ENCODE data around the gene HLCS. TPM values are rescaled to one million over a fixed set of nuclear protein-coding genes. Genes with fewer than 3 reads are reported as not detected.
A peak's percentile ranks its signal among the peaks of the same experiment; 100 is the strongest.

Gene HLCS
- total RNA-seq, 1 donor from 2014 or later = 12.3 TPM

DNA sequence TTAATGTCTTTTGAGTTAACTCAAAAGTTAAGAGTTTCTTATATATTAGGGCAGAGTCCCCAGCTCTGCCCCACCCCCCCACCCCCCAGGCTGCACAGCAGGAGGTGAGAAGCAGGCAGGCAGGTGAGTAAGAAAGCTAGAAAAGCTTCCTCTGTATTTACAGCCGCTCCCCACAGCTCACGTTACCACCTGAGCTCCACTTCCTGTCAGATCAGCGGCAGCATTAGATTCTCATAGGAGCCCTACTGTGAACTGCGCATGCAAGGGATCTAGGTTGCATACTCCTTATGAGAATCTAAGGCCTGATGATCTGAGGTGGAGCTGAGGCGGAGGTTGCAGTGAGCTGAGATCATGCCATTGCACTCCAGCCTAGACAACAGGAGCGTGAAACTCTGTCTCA is 185.6 kb downstream of the HLCS start:
- no peak for DNase-seq (ENCODE audit: low read depth in 2 of 2)

DNA sequence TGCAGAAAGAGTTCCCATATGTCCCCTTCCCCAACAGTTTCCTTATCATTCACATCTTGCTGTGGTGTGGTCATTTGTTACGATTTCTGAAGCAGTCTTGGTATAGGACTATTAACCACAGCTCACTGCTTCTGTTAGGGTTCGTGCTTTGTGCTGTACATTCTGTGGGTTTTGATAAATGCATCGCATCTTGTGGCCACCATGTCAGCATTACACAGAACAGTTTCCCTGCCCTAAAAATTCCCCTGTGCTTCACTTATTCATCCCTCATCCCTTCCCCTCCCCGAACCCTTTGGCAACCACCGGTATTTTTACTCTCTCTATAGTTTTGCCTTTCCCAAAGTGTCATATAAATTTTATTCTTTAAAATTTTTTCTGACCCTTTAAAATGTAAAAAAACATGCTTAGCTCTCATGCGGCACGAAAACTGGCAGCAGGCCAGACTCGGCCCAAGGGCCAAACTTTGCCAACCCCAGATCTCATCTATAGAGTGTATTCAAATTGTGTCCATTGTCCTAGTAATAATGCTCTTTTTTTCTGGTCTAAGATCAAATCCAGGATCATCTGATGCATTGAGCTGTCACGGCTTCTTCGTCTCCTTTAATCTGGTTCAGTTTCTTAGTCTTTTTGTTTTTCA is 189.4 kb downstream of the HLCS start:
- DNase-seq (ENCODE audit: low read depth in 2 of 2) = no peak

GRCh38 chr21:36773995-36774394 is 192.5 kb downstream of the HLCS start:
- no peak for DNase-seq (ENCODE audit: low read depth in 2 of 2)

- DNase-seq (ENCODE audit: low read depth in 2 of 2) = peak; percentile 31 to 56
Observed at GRCh38 chr21:36773117-36773516, 193.4 kb downstream of the HLCS start.

- peak in 1 of 2 donors; percentile 62 for DNase-seq (ENCODE audit: low read depth in 2 of 2)
Observed at GRCh38 chr21:36769051-36769839, 197.2 kb downstream of the HLCS start.

DNA sequence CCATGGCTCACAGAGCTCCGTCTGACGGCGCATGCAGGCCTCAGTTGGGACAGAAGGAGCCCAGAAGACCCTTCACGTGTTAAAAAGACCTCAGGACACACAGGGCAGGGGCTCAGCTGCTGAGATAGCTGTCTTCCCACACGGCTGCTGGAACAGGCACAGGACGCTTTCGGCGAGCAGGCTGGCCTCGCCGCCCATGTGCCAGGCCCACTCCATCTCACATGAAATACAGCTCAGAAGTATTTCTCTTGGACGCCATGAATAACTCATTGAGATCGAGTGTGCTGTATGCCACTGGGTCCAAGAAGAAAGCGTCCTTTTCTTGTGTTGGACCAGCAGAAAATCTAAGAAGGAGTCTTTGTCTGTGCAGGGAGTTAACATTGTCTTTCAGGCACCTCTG is 198.0 kb downstream of the HLCS start:
- DNase-seq (ENCODE audit: low read depth in 2 of 2) = no peak

DNA sequence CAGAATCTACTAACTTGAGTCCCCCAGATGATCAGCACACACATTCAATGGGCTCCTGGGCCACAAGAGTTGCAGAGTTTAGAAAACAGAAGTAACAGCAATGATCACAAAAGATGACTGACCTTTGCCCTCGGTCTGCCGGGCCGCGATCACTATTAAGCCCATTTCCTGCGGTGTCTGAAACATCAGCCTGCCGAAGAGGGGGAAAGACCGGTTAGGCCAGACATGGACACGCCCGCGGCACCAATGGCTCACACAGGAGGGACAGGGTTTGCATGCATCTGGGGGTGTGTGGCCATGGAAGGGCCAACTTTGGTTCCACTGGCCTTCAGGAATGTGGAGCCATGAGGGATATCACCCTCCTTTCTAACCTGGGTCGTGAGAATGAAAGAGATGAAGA is 199.4 kb downstream of the HLCS start:
- no peak for DNase-seq (ENCODE audit: low read depth in 2 of 2)

GRCh38 chr21:36766511-36766910 is 200.0 kb downstream of the HLCS start:
- DNase-seq (ENCODE audit: low read depth in 2 of 2) = no peak

DNA sequence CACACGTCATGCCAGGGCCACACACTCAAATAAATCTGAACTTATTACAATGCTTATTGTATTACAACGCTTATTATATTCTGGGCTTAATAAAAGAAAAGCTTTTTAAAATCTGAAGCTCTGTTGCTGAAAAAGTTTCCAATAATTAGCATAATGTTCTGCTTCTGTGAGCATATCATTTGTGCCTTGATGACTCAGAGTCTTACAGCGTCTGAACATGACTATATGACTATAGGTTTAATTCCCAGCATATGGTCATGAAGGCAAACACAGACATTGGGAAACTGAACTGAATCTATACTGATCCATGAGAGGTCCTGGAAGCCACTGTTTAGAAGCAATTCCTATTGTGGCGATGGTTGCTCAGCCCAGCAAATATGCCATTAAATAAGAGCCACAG is 201.2 kb downstream of the HLCS start:
- no peak for DNase-seq (ENCODE audit: low read depth in 2 of 2)

DNA sequence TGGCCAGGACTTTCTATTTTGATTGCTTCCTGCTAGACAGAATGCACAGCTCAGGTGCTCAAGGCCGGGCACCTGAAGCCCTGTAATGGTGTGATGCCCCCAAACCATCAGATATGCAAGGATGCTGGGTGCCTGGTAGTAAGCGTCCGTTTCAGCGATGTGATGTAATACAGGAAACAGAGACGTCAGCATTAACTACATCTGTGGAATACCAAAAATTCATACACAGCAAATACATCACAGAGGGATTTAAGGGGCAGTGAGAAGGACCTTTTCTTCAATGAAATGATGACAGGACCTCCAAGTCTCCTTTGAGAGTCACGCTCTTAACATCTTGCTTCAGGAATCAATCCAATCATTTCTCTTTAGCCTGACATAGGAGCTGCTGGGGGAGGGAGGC is 203.2 kb downstream of the HLCS start:
- DNase-seq (ENCODE audit: low read depth in 2 of 2) = no peak

- no peak for DNase-seq (ENCODE audit: low read depth in 2 of 2)
Observed at GRCh38 chr21:36762642-36763041, 203.8 kb downstream of the HLCS start.

DNA sequence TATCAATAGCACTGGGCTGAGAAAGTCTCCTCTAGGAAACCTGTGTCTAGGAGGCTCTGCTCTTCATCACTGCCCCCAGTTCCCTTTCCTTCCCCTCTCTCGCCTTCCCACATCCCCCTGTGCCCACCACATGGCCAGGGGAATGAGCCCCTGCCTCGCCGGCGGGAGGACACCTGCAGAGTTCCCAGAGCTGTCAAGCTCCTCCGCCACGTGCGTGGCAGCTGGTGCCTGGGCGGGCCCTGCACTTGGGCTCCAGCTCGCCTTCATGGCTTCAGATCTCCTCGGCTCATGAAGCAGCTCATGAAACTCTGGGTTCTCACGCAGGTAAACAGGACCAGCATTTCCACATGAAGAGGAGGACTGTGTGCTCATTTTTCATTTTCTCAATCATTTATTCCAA is 204.8 kb downstream of the HLCS start:
- DNase-seq (ENCODE audit: low read depth in 2 of 2) = no peak

GRCh38 chr21:36759348-36760083 is 207.0 kb downstream of the HLCS start:
- DNase-seq (ENCODE audit: low read depth in 2 of 2) = no peak

- DNase-seq (ENCODE audit: low read depth in 2 of 2) = no peak
Observed at GRCh38 chr21:36757196-36757595, 209.3 kb downstream of the HLCS start.

GRCh38 chr21:36756527-36756926 is 209.9 kb downstream of the HLCS start:
- DNase-seq (ENCODE audit: low read depth in 2 of 2) = peak in 1 of 2 donors; percentile 56

- no peak for DNase-seq (ENCODE audit: low read depth in 2 of 2)
Observed at GRCh38 chr21:36754241-36754898, 212.1 kb downstream of the HLCS start.

GRCh38 chr21:36753556-36753955 is 212.9 kb downstream of the HLCS start:
- peak in 1 of 2 donors; percentile 61 for DNase-seq (ENCODE audit: low read depth in 2 of 2)

DNA sequence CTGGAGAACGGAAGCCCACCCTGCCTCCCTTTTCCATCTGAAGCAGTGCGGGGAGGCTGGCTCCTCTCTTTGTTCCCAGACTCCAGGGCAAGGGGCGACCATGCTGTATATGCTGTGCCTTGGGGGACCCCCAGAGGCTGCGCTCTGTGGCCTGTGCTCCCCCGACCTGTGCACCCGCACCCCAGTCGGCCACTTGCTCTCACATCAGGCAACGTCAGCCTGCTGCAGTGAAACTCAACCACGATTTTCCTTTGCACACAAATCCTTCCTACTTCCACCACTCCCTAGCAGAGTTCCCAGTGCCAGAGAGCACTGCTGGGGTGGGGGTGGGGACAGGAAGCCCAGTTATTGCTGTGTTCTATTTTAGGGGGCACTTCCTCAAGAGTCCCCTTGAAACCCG is 215.1 kb downstream of the HLCS start:
- DNase-seq (ENCODE audit: low read depth in 2 of 2) = no peak

- no peak for DNase-seq (ENCODE audit: low read depth in 2 of 2)
Observed at GRCh38 chr21:36750576-36750959, 215.9 kb downstream of the HLCS start.

DNA sequence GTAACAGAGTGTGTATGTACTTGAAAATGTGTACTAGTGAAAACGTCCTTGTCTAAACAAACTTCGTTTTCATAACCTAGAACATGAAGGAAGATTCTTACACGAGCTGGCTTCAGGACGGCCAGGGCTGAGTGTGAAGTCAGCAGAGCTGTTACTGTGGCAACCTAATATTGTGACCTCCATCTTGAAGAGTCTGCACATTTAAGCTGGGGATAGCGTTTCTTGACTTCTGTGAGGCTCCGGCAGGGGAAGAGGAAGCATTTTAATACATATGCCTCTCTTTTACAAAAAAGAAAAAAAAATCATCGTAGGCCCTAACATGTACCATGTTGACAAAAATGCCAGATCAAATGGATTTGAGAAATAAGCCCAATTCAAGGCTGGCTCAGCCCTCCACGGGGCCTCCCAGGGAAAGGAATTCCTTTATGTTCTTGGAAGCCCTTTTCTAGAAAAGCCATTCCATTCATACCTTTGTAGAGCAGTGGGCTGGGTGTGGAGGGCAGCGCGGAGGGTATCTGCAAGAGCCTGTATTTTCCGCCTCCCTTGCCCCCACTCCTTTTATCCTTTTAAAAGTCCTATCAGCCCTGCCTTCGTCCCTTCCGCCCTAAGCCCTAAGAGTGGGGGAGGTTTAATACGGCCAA is 216.4 kb downstream of the HLCS start:
- DNase-seq (ENCODE audit: low read depth in 2 of 2) = peak in 1 of 2 donors; percentile 29

DNA sequence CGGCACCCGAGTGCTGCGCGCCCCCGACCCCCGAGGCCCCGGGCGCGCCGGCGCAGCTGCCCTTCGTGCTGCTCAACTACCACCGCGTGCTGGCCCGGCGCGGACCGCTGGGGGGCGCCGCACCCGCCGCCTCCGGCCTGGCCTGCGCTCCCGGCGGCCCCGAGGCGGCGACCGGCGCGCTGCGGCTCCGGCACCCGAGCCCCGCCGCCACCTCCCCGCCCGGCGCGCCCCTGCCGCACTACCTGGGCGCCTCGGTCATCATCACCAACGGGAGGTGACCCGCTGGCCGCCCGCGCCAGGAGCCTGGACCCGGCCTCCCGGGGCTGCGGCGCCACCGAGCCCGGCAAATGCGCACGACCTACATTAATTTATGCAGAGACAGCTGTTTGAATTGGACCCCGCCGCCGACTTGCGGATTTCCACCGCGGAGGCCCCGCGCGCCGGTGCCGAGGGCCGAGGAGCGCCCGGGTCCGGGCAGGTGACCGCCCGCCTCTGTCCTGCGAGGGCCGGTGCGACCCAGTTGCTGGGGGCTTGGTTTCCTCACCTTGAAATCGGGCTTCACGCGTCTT is 218.6 kb downstream of the HLCS start:
- peak; percentile 60 for DNase-seq (ENCODE audit: low read depth in 2 of 2)
